Caco-2 (cell line): ENCODE measurements around the gene RAB7B. TPM values are rescaled to one million over a fixed set of nuclear protein-coding genes. Genes with fewer than 3 reads are reported as not detected.

Experiments used
- BruUV-seq: library from RNA; stranded (reverse); fragments of 400-500 nt; replicated peaks from 2 replicates; lab custom pipeline; 2021; lab: Mats Ljungman, UMichigan
- CTCF ChIA-PET: fragments of 300-600 bp; sonication (Branson Sonifier 250); formaldehyde crosslinking; loops from one replicate; lab custom pipeline; 2022; ENCODE audit warnings: antibody characterized with exemption; lab: Charles Lee
- POLR2A ChIA-PET: fragments of 300-600 bp; sonication (Branson Sonifier 250); formaldehyde crosslinking; loops from one replicate; lab custom pipeline; 2022; ENCODE audit warnings: antibody characterized with exemption; lab: Charles Lee
- DNase-seq, 2 experiments: peaks; one replicate each; pipeline versions ENCODE4 v3.0.0 to v3.0.0-alpha.2; 2020 to 2022
- H3K27me3 ChIP-seq: replicated peaks from 2 replicates; pipeline ENCODE4 v1.6.0; 2011; ENCODE audit warnings: low read length; ENCODE audit not compliant: control insufficient read depth, insufficient read depth
- H3K36me3 ChIP-seq: 2 replicates; pipeline ENCODE4 v1.5.1; 2011; ENCODE audit warnings: low read length; ENCODE audit not compliant: control insufficient read depth, insufficient read depth
- H3K4me1 ChIP-seq: fragments of 250-450 bp; sonication (Bioruptor Pico); 2 replicates; pipeline ENCODE4 v1.5.1; 2020; ENCODE audit warnings: mild to moderate bottlenecking
- H3K4me3 ChIP-seq: 2 replicates; pipeline ENCODE4 v1.5.1; 2011; ENCODE audit warnings: low read depth, mild to moderate bottlenecking, control low read depth, low read length
- H3K9me3 ChIP-seq: fragments of 250-450 bp; sonication (Bioruptor Pico); 2 replicates; pipeline ENCODE4 v1.5.1; 2020; ENCODE audit warnings: mild to moderate bottlenecking, moderate library complexity
- H3K27ac Mint-ChIP-seq: one replicate; pipeline ENCODE4 v1.8.0; 2022; ENCODE audit warnings: mixed read lengths; ENCODE audit not compliant: unreplicated experiment
- H3K27me3 Mint-ChIP-seq: one replicate; pipeline ENCODE4 v1.8.0; 2022; ENCODE audit warnings: mixed read lengths; ENCODE audit not compliant: insufficient read depth, unreplicated experiment
- H3K36me3 Mint-ChIP-seq: one replicate; pipeline ENCODE4 v1.8.0; 2022; ENCODE audit warnings: mild to moderate bottlenecking, mixed read lengths; ENCODE audit not compliant: insufficient read depth, unreplicated experiment
- H3K4me1 Mint-ChIP-seq: one replicate; pipeline ENCODE4 v1.8.0; 2022; ENCODE audit warnings: low read depth, mixed read lengths; ENCODE audit not compliant: unreplicated experiment
- H3K4me3 Mint-ChIP-seq: one replicate; pipeline ENCODE4 v1.8.0; 2022; ENCODE audit warnings: mild to moderate bottlenecking, moderate library complexity, mixed read lengths; ENCODE audit not compliant: unreplicated experiment
- H3K9me3 Mint-ChIP-seq: one replicate; pipeline ENCODE4 v1.8.0; 2022; ENCODE audit warnings: mixed read lengths; ENCODE audit not compliant: unreplicated experiment
- CTCF ChIP-seq, 2 experiments: fragments of 200-600 bp in 1 of 2; IDR thresholded peaks; 1 replicate in 1 of 2; 2 replicates in 1 of 2; pipeline versions ENCODE4 v1.5.1 to v1.8.0; 2011 to 2022; ENCODE audit warnings: antibody characterized with exemption in 1 of 2, control low read depth in 1 of 2, inconsistent platforms in 1 of 2, low read depth in 1 of 2, low read length in 1 of 2, mild to moderate bottlenecking in 1 of 2, moderate library complexity in 1 of 2; ENCODE audit not compliant: insufficient read depth in 1 of 2, severe bottlenecking in 1 of 2, unreplicated experiment in 1 of 2
- intact Hi-C: fragments of 100-400 bp; cut with micrococcal nuclease; formaldehyde crosslinking; loops from one replicate; pipeline ENCODE4 v1.10.0; 2022; ENCODE audit not compliant: unreplicated experiment
- total RNA-seq: library from RNA; stranded (reverse); gene quantifications from 2 replicates; pipeline ENCODE4 v1.2.3, GENCODE V29; 2022

The RAB7B gene
- total RNA-seq, 1 experiment from 2014 or later, result not detected

GRCh38 chr1:205929496-205930194 is 73.5 kb downstream of the RAB7B start:
- CTCF ChIA-PET, result interaction anchor here (1.3 kb wide), 1 partner anchor 48 kb away, joined by 4 read pairs; no protein-coding TSS in a partner anchor
- no peaks in the 10 kb centered on the region for H3K9me3 ChIP-seq
- Mint-ChIP-seq H3K9me3 (no peaks in the 10 kb centered on the region), H3K4me3 (no peak overlapping the region), H3K27ac (no peak overlapping the region), H3K27me3 (no peaks in the 10 kb centered on the region), H3K36me3 (no peaks in the 10 kb centered on the region), H3K4me1 (no peaks in the 10 kb centered on the region)
- intact Hi-C loops, result no loop called here
- no peak for TF ChIP-seq CTCF (IDR thresholded peaks at IDR 0.05; ENCODE audit: insufficient read depth in 1 of 2, low read depth in 1 of 2, low read length in 1 of 2, severe bottlenecking in 1 of 2, unreplicated experiment in 1 of 2)
- H3K27me3 ChIP-seq, result no peaks in the 10 kb centered on the region
- BruUV-seq, result no TSS peak
- POLR2A ChIA-PET, result no interaction called here
- no peak overlapping the region for H3K4me3 ChIP-seq
- no peak for DNase-seq
- no peaks in the 10 kb centered on the region for H3K36me3 ChIP-seq
- H3K4me1 ChIP-seq, result peaks cover 6% of the 10 kb centered on the region; the same call in 1 of the 2 replicates

- Mint-ChIP-seq H3K4me1 (no peaks in the 10 kb centered on the region), H3K9me3 (no peaks in the 10 kb centered on the region), H3K27me3 (no peaks in the 10 kb centered on the region), H3K36me3 (no peaks in the 10 kb centered on the region), H3K4me3 (no peak overlapping the region), H3K27ac (no peak overlapping the region)
- H3K27me3 ChIP-seq, result no peaks in the 10 kb centered on the region
- no peak for DNase-seq
- no peaks in the 10 kb centered on the region for H3K9me3 ChIP-seq
- intact Hi-C loops, result no loop called here
- no peak for TF ChIP-seq CTCF (IDR thresholded peaks at IDR 0.05; ENCODE audit: insufficient read depth in 1 of 2, low read depth in 1 of 2, low read length in 1 of 2, severe bottlenecking in 1 of 2, unreplicated experiment in 1 of 2)
- H3K4me3 ChIP-seq, result no peak overlapping the region
- no peaks in the 10 kb centered on the region for H3K4me1 ChIP-seq
- POLR2A ChIA-PET, result no interaction called here
- no peaks in the 10 kb centered on the region for H3K36me3 ChIP-seq
- CTCF ChIA-PET, result no interaction called here
- no TSS peak for BruUV-seq
Measured at GRCh38 chr1:205928317-205928716, 74.9 kb downstream of the RAB7B start.

DNA sequence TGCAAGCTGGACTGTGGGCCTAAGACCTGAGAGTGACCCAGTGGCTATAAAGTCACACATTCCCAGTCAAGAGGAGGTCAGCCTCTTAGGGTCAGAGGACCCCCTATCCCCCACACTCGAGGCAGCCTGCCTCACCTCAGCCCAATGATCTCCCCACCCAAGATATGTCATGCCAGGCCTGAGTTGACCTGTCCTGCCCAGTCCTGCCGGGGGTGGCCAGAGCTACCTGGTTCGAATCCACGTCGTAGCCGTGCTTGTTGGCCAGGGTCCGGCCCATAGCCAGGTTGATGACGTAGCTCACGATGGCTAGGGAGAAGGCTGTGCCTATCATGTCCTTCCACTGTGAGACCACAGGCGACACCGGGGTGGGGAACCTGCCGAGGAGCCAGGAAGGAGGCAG is 75.5 kb downstream of the RAB7B start:
- H3K36me3 ChIP-seq, result no peaks in the 10 kb centered on the region
- no peak overlapping the region for H3K4me3 Mint-ChIP-seq
- no peak overlapping the region for H3K27ac Mint-ChIP-seq
- H3K36me3 Mint-ChIP-seq, result no peaks in the 10 kb centered on the region
- POLR2A ChIA-PET, result no interaction called here
- H3K4me1 ChIP-seq, result no peaks in the 10 kb centered on the region
- no peaks in the 10 kb centered on the region for H3K27me3 Mint-ChIP-seq
- no TSS peak for BruUV-seq
- H3K9me3 Mint-ChIP-seq, result no peaks in the 10 kb centered on the region
- H3K4me1 Mint-ChIP-seq, result no peaks in the 10 kb centered on the region
- no peaks in the 10 kb centered on the region for H3K9me3 ChIP-seq
- no peak for DNase-seq
- no peak for TF ChIP-seq CTCF (IDR thresholded peaks at IDR 0.05; ENCODE audit: insufficient read depth in 1 of 2, low read depth in 1 of 2, low read length in 1 of 2, severe bottlenecking in 1 of 2, unreplicated experiment in 1 of 2)
- H3K27me3 ChIP-seq, result no peaks in the 10 kb centered on the region
- CTCF ChIA-PET, result no interaction called here
- intact Hi-C loops, result no loop called here
- H3K4me3 ChIP-seq, result no peak overlapping the region
